HEK293T (cell line): ENCODE measurements around the gene GINS2.

Source experiments
- CTCF ChIA-PET: fragments of 350-600 bp; formaldehyde crosslinking; extraction: SDS; loops from one replicate; lab custom pipeline; 2021; ENCODE audit warnings: antibody characterized with exemption, inconsistent platforms; lab: Yijun Ruan, JAX
- POLR2A ChIA-PET: fragments of 350-600 bp; formaldehyde crosslinking; extraction: SDS; loops from one replicate; lab custom pipeline; 2020; ENCODE audit warnings: antibody characterized with exemption, inconsistent platforms; lab: Yijun Ruan, JAX
- DNase-seq: peaks from one replicate; pipeline ENCODE4 v3.0.0; 2012; ENCODE audit warnings: mixed read lengths; ENCODE audit errors: extremely low spot score
- ARNT ChIP-seq: fragments of 450-650 bp; IDR thresholded peaks from 2 replicates; pipeline ENCODE4 v1.6.1; 2017; ENCODE audit warnings: mild to moderate bottlenecking
- BHLHE40 ChIP-seq: fragments of 450-650 bp; IDR thresholded peaks from 2 replicates; pipeline ENCODE4 v1.6.1; 2016; ENCODE audit warnings: mild to moderate bottlenecking, moderate library complexity, borderline replicate concordance
- CTBP1 ChIP-seq: fragments of 450-650 bp; IDR thresholded peaks from 2 replicates; pipeline ENCODE4 v1.6.1; 2016; ENCODE audit warnings: borderline replicate concordance
- ELF4 ChIP-seq: fragments of 450-650 bp; IDR thresholded peaks from 2 replicates; pipeline ENCODE4 v1.6.1; 2017; ENCODE audit warnings: antibody characterized with exemption
- FOXA1 ChIP-seq: fragments of 450-650 bp; IDR thresholded peaks from 2 replicates; pipeline ENCODE4 v1.6.1; 2016; ENCODE audit warnings: mild to moderate bottlenecking
- FOXK2 ChIP-seq: fragments of 450-650 bp; IDR thresholded peaks from 2 replicates; pipeline ENCODE4 v1.6.1; 2016; ENCODE audit warnings: mild to moderate bottlenecking
- FOXM1 ChIP-seq: fragments of 450-650 bp; IDR thresholded peaks from 2 replicates; pipeline ENCODE4 v1.6.1; 2017; ENCODE audit warnings: mild to moderate bottlenecking, borderline replicate concordance
- HDGF ChIP-seq: fragments of 450-650 bp; IDR thresholded peaks from 2 replicates; pipeline ENCODE4 v1.6.1; 2017; ENCODE audit warnings: antibody characterized with exemption, borderline replicate concordance
- L3MBTL2 ChIP-seq: fragments of 450-650 bp; conservative IDR thresholded peaks from 2 replicates; pipeline ENCODE4 v1.6.1; 2016; ENCODE audit warnings: mild to moderate bottlenecking
- LEF1 ChIP-seq: fragments of 450-650 bp; IDR thresholded peaks from 2 replicates; pipeline ENCODE4 v1.6.1; 2017; ENCODE audit warnings: mild to moderate bottlenecking, borderline replicate concordance
- NFRKB ChIP-seq: fragments of 450-650 bp; IDR thresholded peaks from 2 replicates; pipeline ENCODE4 v1.6.1; 2016; ENCODE audit warnings: mild to moderate bottlenecking, moderate library complexity
- SP1 ChIP-seq: fragments of 450-650 bp; IDR thresholded peaks from 2 replicates; pipeline ENCODE4 v1.6.1; 2017
- SUZ12 ChIP-seq: fragments of 450-650 bp; IDR thresholded peaks from 2 replicates; pipeline ENCODE4 v1.6.1; 2016; ENCODE audit warnings: mild to moderate bottlenecking
- TARDBP ChIP-seq: fragments of 450-650 bp; IDR thresholded peaks from 2 replicates; pipeline ENCODE4 v1.6.1; 2016
- ZNF384 ChIP-seq: fragments of 450-650 bp; IDR thresholded peaks from 2 replicates; pipeline ENCODE4 v1.6.1; 2016
- TF ChIP-seq, protein P1 (sequence below): fragments of 450-650 bp; IDR thresholded peaks from 2 replicates; pipeline ENCODE4 v1.6.1; 2016

The GINS2 gene

DNA sequence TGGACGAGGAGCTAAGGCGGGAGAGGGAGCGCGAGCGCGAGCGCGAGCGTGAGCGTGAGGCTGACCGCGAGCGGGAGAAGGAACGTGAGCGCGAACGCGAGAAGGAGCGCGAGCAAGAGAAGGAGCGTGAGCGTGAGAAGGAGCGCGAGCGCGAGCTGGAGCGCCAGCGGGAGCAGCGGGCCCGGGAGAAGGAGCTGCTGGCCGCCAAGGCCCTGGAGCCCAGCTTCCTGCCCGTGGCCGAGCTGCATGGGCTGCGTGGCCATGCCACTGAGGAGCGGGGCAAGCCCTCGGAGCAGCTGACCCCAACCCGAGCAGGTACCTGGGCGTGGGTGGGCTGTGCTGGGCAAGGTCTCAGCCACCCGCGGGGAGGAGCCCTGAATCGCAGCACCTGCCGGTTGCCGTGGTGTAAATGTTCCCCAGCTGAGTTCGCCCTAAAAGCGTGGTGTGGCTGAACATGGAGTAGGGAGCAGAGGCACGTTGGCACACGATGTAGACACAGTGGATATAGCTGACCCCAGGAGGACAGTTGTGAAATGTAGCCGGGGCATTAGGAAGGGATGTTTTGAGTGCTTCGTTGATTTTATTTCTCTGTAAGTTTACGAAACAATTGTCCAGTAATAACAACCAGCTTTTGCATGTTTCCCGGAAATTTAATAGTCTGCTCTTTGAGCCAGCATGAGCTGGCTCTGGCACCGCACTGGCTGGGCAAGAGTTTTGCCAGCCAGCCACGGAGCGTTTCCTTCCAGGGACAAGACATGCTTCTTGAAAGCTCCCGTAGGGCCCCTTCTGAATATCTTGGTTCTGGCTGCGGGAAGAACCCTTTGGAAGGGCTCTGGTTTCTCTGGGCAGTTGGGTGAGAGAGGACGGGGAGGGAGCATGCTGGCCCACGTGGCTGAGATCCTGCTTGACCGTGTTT, 32.1 kb downstream of the GINS2 start:
- ChIA-PET CTCF (interaction anchor here (0.6 to 0.8 kb wide), 2 partner anchors 146 to 326 kb away, joined by 3 read pairs; no protein-coding TSS in a partner anchor), POLR2A (no interaction called here)
- no peak for DNase-seq
- no peak for TF ChIP-seq BHLHE40
- no peak for TF ChIP-seq NFRKB
- TF ChIP-seq HDGF, result no peak
- TF ChIP-seq SP1, result no peak
- TF ChIP-seq TARDBP, result no peak
- no peak for TF ChIP-seq ARNT
- TF ChIP-seq, protein P1, sequence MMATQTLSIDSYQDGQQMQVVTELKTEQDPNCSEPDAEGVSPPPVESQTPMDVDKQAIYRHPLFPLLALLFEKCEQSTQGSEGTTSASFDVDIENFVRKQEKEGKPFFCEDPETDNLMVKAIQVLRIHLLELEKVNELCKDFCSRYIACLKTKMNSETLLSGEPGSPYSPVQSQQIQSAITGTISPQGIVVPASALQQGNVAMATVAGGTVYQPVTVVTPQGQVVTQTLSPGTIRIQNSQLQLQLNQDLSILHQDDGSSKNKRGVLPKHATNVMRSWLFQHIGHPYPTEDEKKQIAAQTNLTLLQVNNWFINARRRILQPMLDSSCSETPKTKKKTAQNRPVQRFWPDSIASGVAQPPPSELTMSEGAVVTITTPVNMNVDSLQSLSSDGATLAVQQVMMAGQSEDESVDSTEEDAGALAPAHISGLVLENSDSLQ, result no peak
- no peak for TF ChIP-seq SUZ12
- no peak for TF ChIP-seq LEF1

DNA sequence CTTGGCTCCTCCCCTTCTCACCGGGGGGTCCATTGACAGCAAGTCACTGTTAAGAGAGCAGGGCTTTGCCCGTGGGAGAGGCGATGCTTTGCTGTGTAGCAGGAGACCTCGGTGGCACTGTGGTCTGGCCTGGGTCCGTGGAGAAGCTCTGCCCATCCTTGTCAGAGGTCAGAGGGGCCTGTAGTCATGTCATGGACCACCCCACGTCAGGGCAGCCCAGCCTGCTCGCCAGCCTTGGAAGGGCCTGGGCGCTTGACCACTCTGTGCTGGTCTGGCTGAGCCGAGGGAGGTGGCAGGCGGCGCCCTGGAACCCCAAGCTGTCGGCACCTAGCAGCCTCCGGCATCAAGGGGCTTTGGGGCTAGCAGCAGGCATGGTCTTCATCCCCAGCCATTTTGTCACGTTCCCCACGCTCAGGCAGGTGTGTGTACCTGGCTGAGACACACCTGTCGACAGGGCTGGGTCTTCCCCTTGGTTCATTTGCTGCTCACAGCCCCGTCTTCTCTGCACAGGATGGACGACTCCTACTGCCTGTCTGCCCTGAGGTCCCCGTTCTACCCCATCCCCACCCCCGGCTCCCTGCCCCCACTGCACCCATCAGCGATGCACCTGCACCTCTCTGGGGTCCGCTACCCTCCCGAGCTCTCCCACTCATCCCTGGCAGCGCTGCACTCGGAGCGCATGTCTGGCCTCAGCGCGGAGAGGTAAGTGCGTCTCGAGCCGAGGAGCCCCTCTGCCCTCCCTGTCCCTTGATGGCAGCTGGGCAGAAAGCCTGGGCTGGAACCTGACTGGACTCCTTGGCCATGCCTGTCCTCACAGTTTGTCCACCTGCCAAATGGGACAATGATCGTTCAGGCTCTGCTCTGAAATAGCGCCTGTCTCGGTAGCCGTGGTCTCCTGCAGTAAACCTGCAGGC, 33.3 kb downstream of the GINS2 start:
- POLR2A ChIA-PET, result no interaction called here
- DNase-seq, result no peak
- TF ChIP-seq, protein P1, result no peak
- TF ChIP-seq LEF1 (no peak), SUZ12 (no peak), BHLHE40 (no peak), FOXK2 (no peak), FOXA1 (no peak), ELF4 (no peak), CTBP1 (no peak), SP1 (no peak), HDGF (no peak), TARDBP (no peak), ZNF384 (no peak)
- CTCF ChIA-PET, result no interaction called here

DNA sequence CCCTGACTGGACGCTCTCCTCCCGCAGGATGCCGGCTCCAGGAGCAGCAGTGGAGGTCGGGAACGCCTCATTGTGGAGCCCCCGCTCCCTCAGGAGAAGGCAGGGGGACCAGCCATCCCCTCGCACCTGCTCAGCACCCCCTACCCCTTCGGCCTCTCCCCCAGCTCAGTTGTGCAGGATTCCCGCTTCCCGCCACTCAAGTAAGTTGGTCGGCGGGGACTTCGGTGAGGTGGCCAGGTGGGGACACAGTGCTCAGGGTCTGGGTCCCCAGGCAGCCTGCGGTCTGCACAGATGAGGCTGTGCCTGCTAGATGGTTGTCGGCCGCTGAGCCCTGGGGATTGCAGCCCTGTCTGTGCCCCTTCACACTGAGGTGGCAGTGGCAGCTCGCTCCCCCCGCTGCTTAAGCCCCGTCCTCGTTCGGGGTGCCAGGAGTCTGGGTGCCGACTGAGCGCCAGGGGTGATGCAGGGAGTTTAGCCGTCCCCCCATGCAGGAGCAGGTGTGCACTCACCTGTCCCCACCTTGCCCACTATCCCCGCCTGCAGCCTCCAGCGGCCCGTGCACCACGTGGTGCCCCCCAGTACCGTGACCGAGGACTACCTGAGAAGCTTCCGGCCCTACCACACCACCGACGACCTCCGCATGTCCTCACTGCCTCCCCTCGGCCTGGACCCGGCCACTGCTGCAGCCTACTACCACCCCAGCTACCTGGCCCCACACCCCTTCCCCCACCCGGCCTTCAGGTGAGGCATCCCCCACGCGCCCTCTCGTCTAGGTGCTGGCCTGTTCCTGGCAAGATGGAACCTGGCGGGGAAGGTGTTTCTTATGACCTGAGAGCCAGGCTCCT, 34.3 kb downstream of the GINS2 start:
- no peak for TF ChIP-seq TARDBP
- TF ChIP-seq ZNF384, result no peak
- no peak for TF ChIP-seq FOXM1
- TF ChIP-seq LEF1, result no peak
- TF ChIP-seq, protein P1, result no peak
- no peak for TF ChIP-seq ARNT
- no peak for TF ChIP-seq SP1
- TF ChIP-seq FOXK2, result no peak
- TF ChIP-seq FOXA1, result no peak
- TF ChIP-seq CTBP1, result no peak
- ChIA-PET CTCF (no interaction called here), POLR2A (no interaction called here)
- no peak for DNase-seq

DNA sequence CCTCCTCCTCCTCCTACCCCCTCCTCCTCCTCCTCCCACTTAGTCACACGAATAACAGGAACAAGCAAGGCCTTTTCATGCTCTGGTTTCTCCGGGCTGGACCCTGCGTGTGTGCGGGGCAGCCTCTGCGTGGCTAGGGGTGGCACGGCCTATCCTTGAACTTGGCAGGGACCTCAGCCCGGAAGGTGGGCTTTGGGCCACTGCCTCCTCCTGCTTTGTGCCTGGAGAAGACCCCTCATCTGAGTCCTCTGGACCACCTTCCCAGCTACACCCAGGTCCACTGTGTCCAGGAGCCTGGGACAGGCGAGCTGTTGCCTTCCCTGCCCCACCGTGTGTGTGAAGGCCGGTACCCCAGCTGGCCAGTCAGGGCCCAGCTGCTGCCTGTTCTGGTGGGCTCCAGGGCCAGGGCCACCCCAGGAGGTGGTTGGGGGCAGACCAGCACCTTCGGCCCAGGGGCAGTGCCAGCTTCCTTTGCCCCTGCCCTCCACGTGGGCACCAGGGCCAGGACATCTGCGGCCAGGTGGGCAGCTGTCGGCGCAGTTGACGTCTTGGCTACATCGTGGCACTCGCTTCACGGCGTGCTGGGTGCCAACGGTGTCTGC, 35.4 kb downstream of the GINS2 start:
- POLR2A ChIA-PET, result no interaction called here
- no peak for TF ChIP-seq ZNF384
- TF ChIP-seq FOXA1, result no peak
- no peak for DNase-seq
- CTCF ChIA-PET, result no interaction called here

DNA sequence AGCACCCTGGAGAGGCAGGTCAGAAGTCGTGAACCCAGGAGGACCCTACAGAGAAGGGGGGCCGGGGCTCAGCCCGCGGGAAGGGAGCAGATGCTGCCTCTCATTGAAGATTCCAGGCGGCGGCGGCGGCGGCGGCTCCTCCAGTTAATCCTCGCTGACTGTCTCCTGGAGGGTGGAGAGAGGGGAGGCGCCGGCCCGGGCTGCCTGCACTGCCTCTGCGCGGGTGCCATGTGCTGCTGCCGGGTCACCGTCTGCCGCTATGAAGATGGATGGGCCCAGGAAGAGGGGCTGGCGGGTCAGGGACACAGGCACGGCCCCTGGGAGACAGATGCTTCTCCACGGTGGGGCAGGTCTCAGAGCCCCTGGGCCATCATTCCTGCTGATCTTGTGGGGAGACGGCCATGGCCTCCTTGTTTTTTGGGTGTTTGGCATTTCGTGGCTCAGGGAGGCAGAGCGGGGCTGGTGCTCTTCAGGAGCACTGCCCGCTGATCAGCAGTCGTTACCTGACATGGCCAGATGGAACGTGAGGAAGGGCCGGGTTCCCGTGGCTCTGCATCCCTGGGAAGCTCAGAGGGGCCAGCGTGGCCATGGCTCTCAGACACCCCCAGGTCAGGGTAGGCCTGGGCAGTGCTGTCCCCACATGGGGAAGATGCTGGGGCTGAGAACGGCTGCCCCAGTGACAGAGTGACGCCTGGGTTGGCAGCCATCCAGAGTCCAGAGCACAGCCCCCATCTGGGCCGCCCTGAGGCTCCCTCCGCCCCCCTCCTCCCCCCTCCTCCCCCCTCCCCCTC, 36.1 kb downstream of the GINS2 start:
- ChIA-PET CTCF (no interaction called here), POLR2A (no interaction called here)
- peak; percentile 50 for DNase-seq
- no peak for TF ChIP-seq FOXK2
- TF ChIP-seq TARDBP, result no peak
- TF ChIP-seq NFRKB, result no peak
- TF ChIP-seq ELF4, result no peak
- no peak for TF ChIP-seq ARNT
- TF ChIP-seq SP1, result no peak
- TF ChIP-seq SUZ12, result no peak
- no peak for TF ChIP-seq HDGF
- TF ChIP-seq ZNF384, result no peak
- TF ChIP-seq BHLHE40, result no peak
- TF ChIP-seq FOXA1, result no peak
- no peak for TF ChIP-seq CTBP1
- TF ChIP-seq L3MBTL2, result no peak
- TF ChIP-seq FOXM1, result no peak
- TF ChIP-seq, protein P1, result no peak
- TF ChIP-seq LEF1, result no peak
